GM23248 (cell line): ENCODE results near the gene CLIC6. TPM values are rescaled to one million over a fixed set of nuclear protein-coding genes. Genes with fewer than 3 reads are reported as not detected.

Experiments used
- DNase-seq: peaks from one replicate; pipeline ENCODE4 v3.0.0-alpha.2; 2015
- H2AFZ ChIP-seq: fragments of 200-600 bp; sonication (generic); 2 replicates; pipeline ENCODE4 v1.6.1; 2016; ENCODE audit warnings: antibody characterized with exemption
- H3F3A ChIP-seq: fragments of 200-600 bp; sonication (generic); 2 replicates; pipeline ENCODE4 v1.6.1; 2016; ENCODE audit warnings: mild to moderate bottlenecking, antibody characterized with exemption, mixed run types; ENCODE audit not compliant: insufficient read depth
- H3K27ac ChIP-seq: fragments of 200-600 bp; sonication (generic); 2 replicates; pipeline ENCODE4 v1.5.1; 2016; ENCODE audit warnings: mild to moderate bottlenecking
- H3K27me3 ChIP-seq: fragments of 200-600 bp; sonication (generic); replicated peaks from 2 replicates; pipeline ENCODE4 v1.6.1; 2016; ENCODE audit warnings: mild to moderate bottlenecking; ENCODE audit not compliant: insufficient read depth
- H3K36me3 ChIP-seq: fragments of 200-600 bp; sonication (generic); 2 replicates; pipeline ENCODE4 v1.6.1; 2016; ENCODE audit warnings: low read depth, mild to moderate bottlenecking
- H3K4me1 ChIP-seq: fragments of 200-600 bp; sonication (generic); 2 replicates; pipeline ENCODE4 v1.6.1; 2016; ENCODE audit warnings: mild to moderate bottlenecking; ENCODE audit not compliant: insufficient read depth
- H3K4me2 ChIP-seq: fragments of 200-600 bp; sonication (generic); one replicate; pipeline ENCODE4 v1.6.1; 2016; ENCODE audit warnings: mild to moderate bottlenecking; ENCODE audit not compliant: unreplicated experiment
- H3K4me3 ChIP-seq: fragments of 200-600 bp; sonication (generic); 2 replicates; pipeline ENCODE4 v1.5.1; 2016; ENCODE audit warnings: mild to moderate bottlenecking
- H3K79me2 ChIP-seq: fragments of 200-600 bp; sonication (generic); 2 replicates; pipeline ENCODE4 v1.6.1; 2016; ENCODE audit warnings: mild to moderate bottlenecking; ENCODE audit not compliant: insufficient read depth
- H3K9ac ChIP-seq: fragments of 200-600 bp; sonication (generic); 2 replicates; pipeline ENCODE4 v1.6.1; 2016; ENCODE audit warnings: mild to moderate bottlenecking
- H3K9me2 ChIP-seq: fragments of 200-600 bp; sonication (generic); 2 replicates; pipeline ENCODE4 v1.6.1; 2016; ENCODE audit warnings: mixed run types, mild to moderate bottlenecking, moderate library complexity; ENCODE audit not compliant: insufficient read depth
- H3K9me3 ChIP-seq: fragments of 200-600 bp; sonication (generic); one replicate; pipeline ENCODE4 v1.6.1; 2017; ENCODE audit warnings: low read depth
- H4K20me1 ChIP-seq: fragments of 200-600 bp; sonication (generic); 2 replicates; pipeline ENCODE4 v1.6.0; 2016; ENCODE audit not compliant: insufficient read depth
- EZH2 ChIP-seq: fragments of 200-600 bp; sonication (generic); IDR thresholded peaks from 2 replicates; pipeline ENCODE4 v1.6.1; 2018; ENCODE audit warnings: antibody characterized with exemption, mild to moderate bottlenecking; ENCODE audit not compliant: insufficient read depth, poor library complexity, severe bottlenecking
- EZH2phosphoT487 ChIP-seq: fragments of 200-600 bp; sonication (generic); IDR thresholded peaks from 2 replicates; pipeline ENCODE4 v1.6.1; 2018; ENCODE audit warnings: antibody characterized with exemption, moderate library complexity, mild to moderate bottlenecking, low read depth; ENCODE audit not compliant: insufficient read depth
- WGBS, 2 experiments: methylation state at CpG; one replicate each; pipeline ENCODE4 v1.1.6; 2015 to 2017; ENCODE audit warnings: low lambda C conversion rate in 2 of 2, low coverage in 1 of 2; ENCODE audit errors: missing lambda C conversion rate in 2 of 2; 5-methylcytosine and 5-hydroxymethylcytosine counted together
- in situ Hi-C: fragments of 300-500 bp; cut with MboI; formaldehyde crosslinking; loops from 2 replicates; pipeline ENCODE4 v1.15.0; 2020
- polyA plus RNA-seq: library from polyadenylated mRNA; unstranded; fragments of >200 nt; fragmentation: Nextera tagmentation; extraction: Ambion mirVana; gene quantifications from 2 replicates; pipeline ENCODE4 v1.2.1, GENCODE V29; 2016
- total RNA-seq: library from RNA; depleted of rRNA; stranded (reverse); fragments of >200 nt; shearing (Covaris generic); gene quantifications from 2 replicates; pipeline ENCODE4 v1.2.3, GENCODE V29; 2014

Gene CLIC6
- total and polyA plus RNA-seq, 2 experiments from 2014 or later = 0.08 TPM; not detected in 1

GRCh38 chr21:34670220-34670961 is 1.6 kb downstream of the CLIC6 start:
- in situ Hi-C loops = no loop called here
- WGBS, 2 experiments = 3 to 4% methylated on average over 41 to 54 of the region's 70 CpGs
- peaks cover 78% of the 10 kb centered on the region for H3K27me3 ChIP-seq

GRCh38 chr21:34670962-34671348 is 2.2 kb downstream of the CLIC6 start:
- Histone ChIP-seq H3F3A (no peaks in the 10 kb centered on the region; the same call in 1 of the 2 replicates), H3K9me2 (no peaks in the 10 kb centered on the region), H4K20me1 (no peaks in the 10 kb centered on the region), H3K4me3 (peak overlapping the region; percentile 50), H3K4me1 (no peaks in the 10 kb centered on the region), H3K79me2 (no peaks in the 10 kb centered on the region), H3K27me3 (peaks cover 74% of the 10 kb centered on the region), H2AFZ (no peak overlapping the region; the same call in 1 of the 2 replicates), H3K9me3 (no peaks in the 10 kb centered on the region), H3K4me2 (peak overlapping the region; percentile 59), H3K9ac (no peak overlapping the region), H3K36me3 (no peaks in the 10 kb centered on the region), H3K27ac (no peak overlapping the region)
- peak; percentile 44 for DNase-seq
- in situ Hi-C loops = no loop called here
- no peak for TF ChIP-seq EZH2phosphoT487
- WGBS, 2 experiments = 3 to 5% methylated on average over 8 of the region's 8 CpGs

More at GRCh38 chr21:34670220-34670961, 1.6 kb downstream of the CLIC6 start:
- peak overlapping the region; percentile 50 for H3K4me3 ChIP-seq
- H3K4me1 ChIP-seq = no peaks in the 10 kb centered on the region
- peak overlapping the region; percentile 59 for H3K4me2 ChIP-seq
- no peaks in the 10 kb centered on the region for H3K79me2 ChIP-seq
- no peaks in the 10 kb centered on the region for H3K9me3 ChIP-seq
- no peaks in the 10 kb centered on the region; the same call in 1 of the 2 replicates for H3F3A ChIP-seq
- peak; percentile 49 for DNase-seq
- H3K27ac ChIP-seq = no peak overlapping the region
- TF ChIP-seq EZH2 (peak; percentile 96), EZH2phosphoT487 (peak; percentile 70; the same call in 1 of the 2 replicates)
- peak overlapping the region; percentile 57 for H2AFZ ChIP-seq
- H3K9ac ChIP-seq = no peak overlapping the region
- no peaks in the 10 kb centered on the region for H3K9me2 ChIP-seq
- no peaks in the 10 kb centered on the region for H3K36me3 ChIP-seq
- H4K20me1 ChIP-seq = no peaks in the 10 kb centered on the region

- Histone ChIP-seq H3K4me3 (no peak overlapping the region), H3K4me2 (no peak overlapping the region), H3K27ac (no peak overlapping the region), H3K79me2 (no peaks in the 10 kb centered on the region), H2AFZ (no peak overlapping the region), H3K27me3 (peaks cover 73% of the 10 kb centered on the region), H3K9me3 (no peaks in the 10 kb centered on the region), H3K36me3 (no peaks in the 10 kb centered on the region), H3K9ac (no peak overlapping the region), H3K9me2 (no peaks in the 10 kb centered on the region), H3K4me1 (no peaks in the 10 kb centered on the region), H4K20me1 (no peaks in the 10 kb centered on the region), H3F3A (no peaks in the 10 kb centered on the region; the same call in 1 of the 2 replicates)
- no peak for DNase-seq
- TF ChIP-seq EZH2 (no peak), EZH2phosphoT487 (no peak)
- in situ Hi-C loops = no loop called here
- WGBS, 2 experiments = 74 to 96% methylated on average over 1 of the region's 1 CpG
Measured at GRCh38 chr21:34671462-34671861, 2.7 kb downstream of the CLIC6 start.

- Histone ChIP-seq H3K4me2 (no peak overlapping the region), H3K4me3 (no peak overlapping the region), H3K79me2 (no peaks in the 10 kb centered on the region), H3K9me2 (no peaks in the 10 kb centered on the region), H4K20me1 (no peaks in the 10 kb centered on the region), H3K9me3 (no peaks in the 10 kb centered on the region), H3K27me3 (peaks cover 69% of the 10 kb centered on the region), H3K4me1 (no peaks in the 10 kb centered on the region), H3F3A (no peaks in the 10 kb centered on the region; the same call in 1 of the 2 replicates), H3K27ac (no peak overlapping the region), H2AFZ (no peak overlapping the region), H3K9ac (no peak overlapping the region), H3K36me3 (no peaks in the 10 kb centered on the region)
- WGBS, 2 experiments = 87 to 92% methylated on average over 4 of the region's 4 CpGs
- DNase-seq = no peak
- no peak for TF ChIP-seq EZH2phosphoT487
- TF ChIP-seq EZH2 = no peak
- in situ Hi-C loops = no loop called here
Measured at GRCh38 chr21:34671891-34672290, 3.1 kb downstream of the CLIC6 start.
